GM12891 (cell line): ENCODE data around the gene RUSC1.
"Not testable (repeated sequence)": the region's sequence is repeated elsewhere in the genome, so short reads cannot be mapped to it uniquely, and the experiment has no call there.

ENCODE experiments used
- POLR2A ChIP-seq: IDR thresholded peaks from 2 replicates; pipeline ENCODE4 v1.6.1; 2011; ENCODE audit warnings: low read depth, low read length, control low read depth
- POLR2AphosphoS5 ChIP-seq: IDR thresholded peaks from 2 replicates; pipeline ENCODE4 v1.6.1; 2011; ENCODE audit warnings: low read depth, low read length, control low read depth
- SPI1 ChIP-seq: IDR thresholded peaks from 2 replicates; pipeline ENCODE4 v1.6.1; 2011; ENCODE audit warnings: low read depth, low read length, control low read depth
- TAF1 ChIP-seq: IDR thresholded peaks from 2 replicates; pipeline ENCODE4 v1.6.1; 2011; ENCODE audit warnings: low read depth, low read length, control low read depth

GRCh38 chr1:155291006-155291405 lies 29.7 kb upstream of the RUSC1 start:
- not testable (repeated sequence) for TF ChIP-seq TAF1, POLR2A, POLR2AphosphoS5, SPI1
